ENCODE data around the gene MDGA2. TPM values are rescaled to one million over a fixed set of nuclear protein-coding genes. Genes with fewer than 3 reads are reported as not detected.

MDGA2 gene
- total and polyA plus RNA-seq, 2 of the 8 experiments (the other 6 are each of a cell fraction or from before 2014, with no cell fraction given) = 0.11 to 0.69 TPM

DNA sequence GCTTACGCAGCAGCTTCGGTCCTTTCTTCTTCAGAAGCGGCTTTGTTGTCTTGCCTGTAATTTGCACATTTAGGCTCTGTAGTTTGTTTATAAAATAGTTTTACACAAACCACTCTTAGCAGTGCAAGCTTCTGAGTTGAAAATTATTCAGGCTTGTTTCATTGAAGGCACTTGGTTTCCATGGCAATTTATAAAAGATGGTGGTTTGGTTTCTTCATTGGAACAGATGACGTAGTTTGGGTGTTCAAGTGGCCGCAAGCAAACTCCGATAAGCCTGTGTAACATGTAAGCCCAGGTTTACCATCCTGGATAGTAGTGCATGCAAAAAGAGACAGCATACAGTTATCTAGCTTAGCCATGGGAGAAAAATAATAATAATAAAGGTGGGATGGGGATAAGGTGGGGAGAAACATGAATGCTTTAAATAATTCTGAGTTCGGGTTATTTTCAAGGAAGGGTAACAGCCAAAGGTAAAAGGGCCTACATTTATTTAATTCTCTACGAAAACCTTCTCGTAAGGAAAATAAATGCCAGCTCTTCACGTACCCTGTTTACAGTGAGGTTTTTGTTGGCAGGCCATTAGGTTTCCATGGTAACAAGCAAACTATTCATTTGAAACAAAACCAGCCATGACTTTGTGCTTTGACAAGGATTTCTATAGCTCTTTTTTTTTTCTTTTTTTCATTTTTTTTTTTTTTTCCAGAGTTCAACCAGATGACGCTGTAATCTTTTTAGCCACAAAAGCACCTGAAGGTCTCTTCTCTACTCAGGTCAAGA lies 834.3 kb downstream of the MDGA2 start:
- H3K14ac ChIP-seq (ENCODE audit: insufficient read length) = no peak overlapping the region
- H2AFZ ChIP-seq (ENCODE audit: low read length) = no peak overlapping the region
- H3K4me2 ChIP-seq (ENCODE audit: insufficient read depth in 1 of 2, low read depth in 2 of 2, low read length in 2 of 2) = no peak overlapping the region
- H3K4me1 ChIP-seq (replicated peaks in 1 of 4; ENCODE audit: control insufficient read depth in 3 of 4, insufficient read depth in 4 of 4, low read length in 3 of 4) = no peaks in the 10 kb centered on the region
- H3K27me3 ChIP-seq (replicated peaks in 1 of 4; ENCODE audit: control insufficient read depth in 3 of 4, extremely low read depth in 1 of 4, insufficient read depth in 3 of 4, low read length in 3 of 4) = no peaks in the 10 kb centered on the region
- no peak overlapping the region for H4K8ac ChIP-seq (ENCODE audit: extremely low read depth, insufficient read depth, low read length)
- no peaks in the 10 kb centered on the region for H3K79me1 ChIP-seq (ENCODE audit: low read depth, low read length)
- ChIA-PET CTCF (ENCODE audit: partially characterized antibody) (interaction anchor here (0.6 kb wide), 1 partner anchor 723 kb away, joined by 4 read pairs; no protein-coding TSS in a partner anchor), POLR2A (ENCODE audit: partially characterized antibody) (no interaction called here)
- H4K20me1 ChIP-seq (replicated peaks in 1 of 2; ENCODE audit: control insufficient read depth in 1 of 2, insufficient read depth in 2 of 2, low read length in 2 of 2) = no peaks in the 10 kb centered on the region
- no peak overlapping the region for H4K91ac ChIP-seq (replicated peaks; ENCODE audit: insufficient read length, low read length)
- no peak overlapping the region for H3K4ac ChIP-seq (replicated peaks; ENCODE audit: insufficient read length, low read depth, low read length)
- WGBS, 2 experiments (ENCODE audit: extremely low coverage in 1 of 2, insufficient coverage in 1 of 2, insufficient read length in 1 of 2, insufficient replicate concordance in 2 of 2, low coverage in 1 of 2, low lambda C conversion rate in 2 of 2, missing lambda C conversion rate in 1 of 2) = 85% methylated on average over 11 of the region's 11 CpGs; no CpG with 5 or more reads in 1 of the 2 experiments
- H2BK15ac ChIP-seq (ENCODE audit: low read length) = no peak overlapping the region
- no peak overlapping the region for H2BK5ac ChIP-seq (ENCODE audit: low read depth, low read length)
- no peak overlapping the region for H4K5ac ChIP-seq (ENCODE audit: insufficient read length, low read depth, low read length)
- H3K23me2 ChIP-seq (ENCODE audit: low read depth, low read length) = no peaks in the 10 kb centered on the region
- H3K23ac ChIP-seq (ENCODE audit: insufficient read length) = no peak overlapping the region
- H2BK120ac ChIP-seq (replicated peaks; ENCODE audit: low read depth, low read length) = no peak overlapping the region
- H3K79me2 ChIP-seq (ENCODE audit: control insufficient read depth in 1 of 2, insufficient read depth in 2 of 2, low read length in 2 of 2) = no peaks in the 10 kb centered on the region
- no peaks in the 10 kb centered on the region for H3K36me3 ChIP-seq (ENCODE audit: control insufficient read depth in 2 of 4, insufficient read depth in 4 of 4, low read length in 3 of 4)
- H3K9ac ChIP-seq (replicated peaks in 1 of 4; ENCODE audit: extremely low read depth in 1 of 4, low read depth in 3 of 4, low read length in 3 of 4) = no peak overlapping the region
- no peak overlapping the region for H2BK20ac ChIP-seq (ENCODE audit: low read length)
- H3K4me3 ChIP-seq (ENCODE audit: extremely low read depth in 1 of 4, insufficient read depth in 2 of 4, low read depth in 3 of 4, low read length in 4 of 4) = no peak overlapping the region
- no peak for TF ChIP-seq HDAC6 (IDR thresholded peaks at IDR 0.05; ENCODE audit: low read depth, low read length)
- no peak for TF ChIP-seq GTF2F1 (IDR thresholded peaks at IDR 0.05; ENCODE audit: borderline replicate concordance, low read depth, low read length)
- no peak for TF ChIP-seq TBP (IDR thresholded peaks at IDR 0.05; ENCODE audit: low read depth, low read length)
- no peak for TF ChIP-seq BRCA1 (IDR thresholded peaks at IDR 0.05; ENCODE audit: low read depth, low read length)
- no peak for TF ChIP-seq SP2 (IDR thresholded peaks at IDR 0.05; ENCODE audit: low read length)
- TF ChIP-seq CREB1 (IDR thresholded peaks at IDR 0.05) = no peak
- TF ChIP-seq RFX5 (IDR thresholded peaks at IDR 0.05; ENCODE audit: borderline replicate concordance, low read depth, low read length) = no peak
- TF ChIP-seq KDM1A (IDR thresholded peaks at IDR 0.05; ENCODE audit: borderline replicate concordance, low read length) = no peak
- TF ChIP-seq TEAD4 (IDR thresholded peaks at IDR 0.05; ENCODE audit: low read depth, low read length) = no peak
- no peak for TF ChIP-seq ASH2L (IDR thresholded peaks at IDR 0.05; ENCODE audit: low read length)
- TF ChIP-seq SP4 (IDR thresholded peaks at IDR 0.05; ENCODE audit: low read length) = no peak
- TF ChIP-seq EGR1 (IDR thresholded peaks at IDR 0.05; ENCODE audit: borderline replicate concordance, low read depth, low read length) = no peak
- no peak overlapping the region for H3K18ac ChIP-seq (ENCODE audit: extremely low read depth, low read length)
- peak overlapping the region; percentile 56; the same call in 1 of the 2 replicates for H3K27ac ChIP-seq (ENCODE audit: low read depth, low read length)
- H2AK5ac ChIP-seq (ENCODE audit: low read depth, low read length) = no peak overlapping the region
- H3K56ac ChIP-seq (replicated peaks; ENCODE audit: insufficient read length, low read depth, low read length) = no peak overlapping the region
- H3K9me3 ChIP-seq (ENCODE audit: insufficient read depth in 2 of 2, low read depth in 1 of 2, low read length in 1 of 2) = no peaks in the 10 kb centered on the region; a peak in 1 of 4 replicates
- FAIRE-seq (peak; percentile 58), DNase-seq (ENCODE audit: low read depth in 1 of 2, low spot score in 2 of 2) (no peak)
- H2BK12ac ChIP-seq (ENCODE audit: low read depth, low read length) = no peak overlapping the region; the same call in 1 of the 2 replicates

All from H1 (cell line).